Mononuclear cell (primary cell): ENCODE data around the gene RAD9B. TPM values are rescaled to one million over a fixed set of nuclear protein-coding genes. Genes with fewer than 3 reads are reported as not detected.
"Not testable (repeated sequence)": the region's sequence is repeated elsewhere in the genome, so short reads cannot be mapped to it uniquely, and the experiment has no call there.

ENCODE experiments used
- H3K27me3 ChIP-seq: 2 replicates; pipeline ENCODE4 v1.6.0; 2011; ENCODE audit warnings: low read length, control low read depth; ENCODE audit not compliant: insufficient read depth
- H3K4me1 ChIP-seq: 2 replicates; pipeline ENCODE4 v1.5.1; 2011; ENCODE audit warnings: mild to moderate bottlenecking, low read length, control low read depth; ENCODE audit not compliant: insufficient read depth
- H3K4me3 ChIP-seq: 2 replicates; pipeline ENCODE4 v1.5.1; 2011; ENCODE audit warnings: mild to moderate bottlenecking, low read length, moderate library complexity
- H3K9me3 ChIP-seq: 2 replicates; pipeline ENCODE4 v1.5.1; 2011; ENCODE audit warnings: low read depth, mild to moderate bottlenecking, control low read depth, low read length
- total RNA-seq: library from RNA; depleted of rRNA; stranded (reverse); fragments of >200 nt; gene quantifications from one replicate; pipeline ENCODE4 v1.2.3, GENCODE V29; 2012

Gene RAD9B
- total RNA-seq, 1 donor = 0.94 TPM

DNA sequence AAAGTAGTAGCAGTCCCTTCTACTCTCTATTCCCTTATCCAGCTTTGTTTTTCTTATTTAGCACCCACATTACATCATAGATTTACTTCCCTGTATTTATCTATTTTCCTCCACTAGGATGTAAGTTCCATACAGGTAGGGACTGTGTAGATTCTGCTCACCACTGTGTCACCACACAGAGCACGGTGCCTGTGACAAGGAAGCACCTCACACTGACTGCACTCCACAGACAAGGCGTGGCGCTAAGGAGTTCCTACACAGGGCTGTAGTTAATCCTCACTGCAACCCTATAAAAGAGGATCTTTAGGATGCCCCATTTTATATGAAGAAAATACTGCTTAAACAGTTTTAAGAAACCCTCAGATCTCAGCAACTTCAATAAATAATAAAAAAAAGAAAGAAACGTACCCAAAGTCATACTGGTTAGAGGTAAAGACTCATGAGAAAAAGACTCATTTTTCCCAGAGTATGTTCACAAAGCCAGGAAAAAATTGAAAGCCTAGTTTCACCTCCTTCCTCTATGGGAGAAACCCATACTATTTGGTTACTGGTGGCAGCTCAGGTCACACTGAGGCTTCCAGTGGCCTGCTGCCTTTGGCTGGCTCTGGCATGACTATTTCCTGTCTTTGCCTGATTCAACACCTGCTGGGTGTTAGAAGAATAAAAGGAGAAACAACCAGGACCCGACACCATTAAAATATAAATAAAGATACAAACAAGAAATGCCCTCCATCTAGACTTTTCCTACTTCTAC, 36.9 kb downstream of the RAD9B start:
- H3K9me3 ChIP-seq = no peaks in the 10 kb centered on the region
- H3K4me3 ChIP-seq = no peak overlapping the region
- no peaks in the 10 kb centered on the region for H3K4me1 ChIP-seq
- no peaks in the 10 kb centered on the region for H3K27me3 ChIP-seq

DNA sequence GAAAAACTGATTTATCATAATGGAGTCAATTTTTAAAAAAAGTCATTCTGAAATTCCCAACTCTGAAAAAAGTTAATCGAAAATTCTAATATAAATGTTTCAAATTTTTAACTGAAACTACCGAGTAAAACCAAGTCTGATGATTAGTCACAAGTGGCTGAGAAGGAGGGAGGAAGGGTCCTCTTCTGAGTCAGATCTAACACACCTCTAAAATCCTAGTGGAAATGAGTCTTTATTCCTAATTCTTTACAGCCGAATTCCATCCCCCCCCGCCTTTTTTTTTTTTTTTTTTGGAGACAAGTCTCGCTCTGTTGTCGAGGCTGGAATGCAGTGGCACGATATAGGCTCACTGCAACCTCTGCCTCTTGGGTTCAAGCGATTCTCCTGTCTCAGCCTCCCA, 37.9 kb downstream of the RAD9B start:
- no peaks in the 10 kb centered on the region for H3K4me1 ChIP-seq
- H3K4me3 ChIP-seq = no peak overlapping the region
- H3K27me3 ChIP-seq = no peaks in the 10 kb centered on the region
- no peaks in the 10 kb centered on the region for H3K9me3 ChIP-seq

DNA sequence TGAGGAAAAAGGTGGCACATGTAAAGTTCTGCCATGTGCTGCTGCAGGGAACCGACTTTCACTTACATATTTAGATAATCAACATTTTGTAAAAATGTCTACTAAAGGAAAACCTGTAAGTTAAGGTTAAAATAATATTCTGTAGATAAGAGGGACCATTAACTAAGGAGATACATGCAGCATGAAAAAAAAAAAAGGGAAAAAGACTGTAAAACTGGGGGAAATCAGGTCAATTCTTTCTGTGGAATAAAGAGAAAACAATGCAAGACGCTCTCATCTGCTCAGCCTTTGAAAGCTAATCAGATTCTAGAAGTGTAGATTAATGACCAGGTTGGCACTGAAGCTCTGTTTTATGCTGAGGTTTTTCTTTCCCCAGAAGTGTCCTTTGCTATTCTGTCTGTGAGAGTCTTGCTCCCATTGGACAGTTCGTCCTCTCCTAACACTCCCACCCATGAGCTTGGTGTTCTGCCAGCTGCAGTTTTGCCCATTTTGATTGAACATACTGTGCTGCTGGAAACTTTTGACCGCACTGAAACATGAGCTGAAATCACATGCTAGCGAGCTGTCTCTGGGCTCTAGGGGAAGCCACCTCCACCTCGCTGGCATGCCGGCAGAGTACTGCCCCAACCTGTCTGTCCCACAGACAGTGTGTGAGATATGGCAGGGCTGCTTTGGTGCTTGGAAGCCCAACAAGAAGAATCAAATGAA, 41.3 kb downstream of the RAD9B start:
- H3K27me3 ChIP-seq = no peaks in the 10 kb centered on the region
- H3K9me3 ChIP-seq = no peaks in the 10 kb centered on the region
- H3K4me3 ChIP-seq = no peak overlapping the region
- peaks cover 4% of the 10 kb centered on the region for H3K4me1 ChIP-seq

GRCh38 chr12:110543965-110544364, 41.8 kb downstream of the RAD9B start:
- peaks cover 4% of the 10 kb centered on the region for H3K4me1 ChIP-seq
- no peaks in the 10 kb centered on the region for H3K9me3 ChIP-seq
- H3K4me3 ChIP-seq = no peak overlapping the region
- H3K27me3 ChIP-seq = no peaks in the 10 kb centered on the region

DNA sequence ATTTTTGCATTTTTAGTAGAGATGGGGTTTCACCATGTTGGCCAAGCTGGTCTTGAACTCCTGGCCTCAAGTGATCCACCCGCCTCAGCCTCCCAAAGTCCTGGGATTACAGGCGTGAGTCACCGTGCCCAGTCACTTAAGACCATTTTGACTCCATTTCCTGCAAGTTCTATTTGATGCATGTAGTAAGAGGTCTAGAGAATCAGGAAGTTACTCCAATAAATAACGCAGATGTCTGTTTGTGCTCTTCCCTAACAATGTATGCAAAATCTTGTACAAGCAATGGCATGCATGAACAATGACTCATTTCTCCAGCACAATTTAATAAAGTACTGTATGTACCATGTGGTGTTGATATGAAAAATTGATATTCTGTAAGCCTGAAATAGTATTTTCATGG, 43.1 kb downstream of the RAD9B start:
- not testable (repeated sequence) for H3K27me3 ChIP-seq, H3K4me1 ChIP-seq

GRCh38 chr12:110545812-110546211, 43.7 kb downstream of the RAD9B start:
- Histone ChIP-seq H3K27me3 (no peaks in the 10 kb centered on the region), H3K4me3 (no peak overlapping the region), H3K9me3 (no peaks in the 10 kb centered on the region), H3K4me1 (peaks cover 4% of the 10 kb centered on the region)

More for the DNA sequence above, 43.1 kb downstream of the RAD9B start:
- not testable (repeated sequence) for H3K9me3 ChIP-seq, H3K4me3 ChIP-seq

- Histone ChIP-seq H3K9me3 (no peaks in the 10 kb centered on the region), H3K4me1 (peaks cover 4% of the 10 kb centered on the region), H3K4me3 (no peak overlapping the region), H3K27me3 (no peaks in the 10 kb centered on the region)
Measured at GRCh38 chr12:110546339-110546738, 44.2 kb downstream of the RAD9B start.

- no peak overlapping the region for H3K4me3 ChIP-seq
- H3K4me1 ChIP-seq = peaks cover 4% of the 10 kb centered on the region
- H3K9me3 ChIP-seq = no peaks in the 10 kb centered on the region
- no peaks in the 10 kb centered on the region for H3K27me3 ChIP-seq
Measured at GRCh38 chr12:110547090-110547489, 45.0 kb downstream of the RAD9B start.

DNA sequence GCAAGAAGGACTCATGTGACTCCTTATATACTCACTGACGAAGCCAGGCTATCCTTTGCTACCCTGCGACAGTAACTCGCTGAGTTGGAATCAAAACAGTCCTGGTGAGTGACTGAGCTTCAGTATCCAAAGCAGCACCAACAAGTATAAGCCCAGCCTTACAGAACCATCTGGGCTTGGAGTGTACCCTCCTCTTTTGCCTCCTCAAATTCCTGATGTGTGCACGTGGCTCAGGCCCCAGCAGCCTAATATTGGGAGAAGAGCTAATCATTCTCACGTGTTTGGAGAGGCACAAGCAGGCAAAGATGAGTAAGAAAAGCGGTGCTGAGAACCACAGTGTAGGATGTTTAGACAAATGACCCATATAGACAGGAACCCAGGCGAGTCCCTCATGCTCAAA, 46.5 kb downstream of the RAD9B start:
- Histone ChIP-seq H3K9me3 (no peaks in the 10 kb centered on the region), H3K27me3 (no peaks in the 10 kb centered on the region), H3K4me1 (peaks cover 7% of the 10 kb centered on the region), H3K4me3 (no peak overlapping the region)

- H3K27me3 ChIP-seq = no peaks in the 10 kb centered on the region
- H3K9me3 ChIP-seq = no peaks in the 10 kb centered on the region
- H3K4me1 ChIP-seq = peaks cover 15% of the 10 kb centered on the region
- no peak overlapping the region for H3K4me3 ChIP-seq
Measured at GRCh38 chr12:110549716-110550115, 47.6 kb downstream of the RAD9B start.

- Histone ChIP-seq H3K9me3 (no peaks in the 10 kb centered on the region), H3K27me3 (no peaks in the 10 kb centered on the region), H3K4me3 (no peak overlapping the region), H3K4me1 (peaks cover 20% of the 10 kb centered on the region)
Measured at GRCh38 chr12:110550981-110551380, 48.9 kb downstream of the RAD9B start.

Other genes with a start within 250 kb of the RAD9B start
- gene ATP2A2, start 221.1 kb upstream of the RAD9B start, total RNA-seq = 71.7 TPM
- 16.2 TPM for gene ANAPC7, start 98.6 kb upstream of the RAD9B start, total RNA-seq
- gene ARPC3, start 52.0 kb upstream of the RAD9B start, total RNA-seq = 635 TPM
- gene GPN3, start 34.1 kb upstream of the RAD9B start, total RNA-seq = 3.6 TPM
- gene FAM216A, start 33.5 kb upstream of the RAD9B start, total RNA-seq = 9.0 TPM
- gene VPS29, start 220 bp upstream of the RAD9B start, total RNA-seq = 46.0 TPM
- gene PPTC7, start 81.0 kb downstream of the RAD9B start, total RNA-seq = 56.8 TPM
- 7.9 TPM for gene TCTN1, start 111.8 kb downstream of the RAD9B start, total RNA-seq
- 18.5 TPM for gene HVCN1, start 186.8 kb downstream of the RAD9B start, total RNA-seq
- gene PPP1CC, start 240.6 kb downstream of the RAD9B start, total RNA-seq = 158 TPM